ENCODE measurements around the gene CYP46A1.

Gene CYP46A1

GRCh38 chr14:99688629-99689028, 4.5 kb downstream of the CYP46A1 start:
- TF ChIP-seq CTCF (IDR thresholded peaks at IDR 0.05; ENCODE audit: insufficient read depth, missing control alignments), result no peak
- no peak for DNase-seq (ENCODE audit: insufficient read length, low spot score)
- no peak for FAIRE-seq

- FAIRE-seq (no peak), DNase-seq (ENCODE audit: insufficient read length, low spot score) (no peak)
- no peak for TF ChIP-seq CTCF (IDR thresholded peaks at IDR 0.05; ENCODE audit: insufficient read depth, missing control alignments)
These were observed 5.5 kb downstream of the CYP46A1 start for GRCh38 chr14:99689266-99690236.

GRCh38 chr14:99690636-99691035, 6.5 kb downstream of the CYP46A1 start:
- FAIRE-seq (no peak), DNase-seq (ENCODE audit: insufficient read length, low spot score) (no peak)
- no peak for TF ChIP-seq CTCF (IDR thresholded peaks at IDR 0.05; ENCODE audit: insufficient read depth, missing control alignments)

- no peak for TF ChIP-seq CTCF (IDR thresholded peaks at IDR 0.05; ENCODE audit: insufficient read depth, missing control alignments)
- DNase-seq (ENCODE audit: insufficient read length, low spot score), result no peak
- FAIRE-seq, result no peak
These were observed 7.2 kb downstream of the CYP46A1 start for GRCh38 chr14:99691111-99691885.

- no peak for DNase-seq (ENCODE audit: insufficient read length, low spot score)
These were observed 9.8 kb downstream of the CYP46A1 start for GRCh38 chr14:99693918-99694317.

GRCh38 chr14:99696929-99697328, 12.8 kb downstream of the CYP46A1 start:
- no peak for TF ChIP-seq CTCF (IDR thresholded peaks at IDR 0.05; ENCODE audit: insufficient read depth, missing control alignments)
- FAIRE-seq, result no peak
- DNase-seq (ENCODE audit: insufficient read length, low spot score), result no peak

More at GRCh38 chr14:99693918-99694317, 9.8 kb downstream of the CYP46A1 start:
- no peak for FAIRE-seq
- no peak for TF ChIP-seq CTCF (IDR thresholded peaks at IDR 0.05; ENCODE audit: insufficient read depth, missing control alignments)

Measured in D721Med (cell line).